GM18502 (cell line): ENCODE data around the gene CAPN8.
A peak's percentile ranks its signal among the peaks of the same experiment; 100 is the strongest.

ENCODE experiments used
- ATAC-seq: cut with Tn5 transposase; IDR thresholded peaks from one replicate; pipeline ENCODE4 v1.9.1; 2021; ENCODE audit warnings: mild to moderate bottlenecking; ENCODE audit not compliant: unreplicated experiment, poor library complexity

Gene CAPN8

DNA sequence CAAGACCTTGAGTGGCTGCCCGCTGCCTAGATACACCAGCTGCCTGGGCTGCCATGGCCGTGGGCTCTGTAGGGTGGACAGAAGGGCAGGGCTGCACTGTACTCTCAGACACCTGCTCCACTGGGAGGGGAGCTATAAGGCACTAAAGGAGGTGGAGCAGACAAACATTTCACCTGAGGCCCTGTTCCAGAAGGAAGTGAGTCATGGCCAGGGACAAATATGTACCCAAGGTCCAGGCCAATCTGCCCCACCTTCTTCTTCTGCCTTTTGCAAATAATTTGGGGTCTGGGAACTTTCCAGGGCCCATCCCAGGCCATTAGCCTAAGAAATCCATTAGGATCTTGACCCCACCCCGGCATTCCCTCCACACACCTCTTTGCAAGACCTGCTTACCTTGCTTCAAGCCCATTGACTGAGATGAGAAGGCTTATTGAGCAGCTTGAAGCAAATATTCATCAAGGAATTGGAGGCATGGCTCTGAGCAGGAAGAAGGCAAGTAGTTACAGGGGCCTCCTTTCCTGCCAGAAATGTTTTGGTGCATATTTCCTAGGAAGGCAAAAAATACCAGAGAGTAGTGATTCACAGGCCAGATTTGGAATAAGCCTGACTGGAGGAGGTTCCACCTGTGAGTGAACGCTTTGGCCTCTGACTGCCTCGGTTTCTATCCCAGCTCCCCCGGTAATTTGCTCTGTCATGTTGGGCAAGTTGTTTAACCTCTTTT is at the start of gene CAPN8:
Gene CAPN8, minus strand, starts transcription at position 110 of the 721 bp plus-strand sequence. Its CDS starts 55 bp downstream, at position 55.
- no peak for ATAC-seq

DNA sequence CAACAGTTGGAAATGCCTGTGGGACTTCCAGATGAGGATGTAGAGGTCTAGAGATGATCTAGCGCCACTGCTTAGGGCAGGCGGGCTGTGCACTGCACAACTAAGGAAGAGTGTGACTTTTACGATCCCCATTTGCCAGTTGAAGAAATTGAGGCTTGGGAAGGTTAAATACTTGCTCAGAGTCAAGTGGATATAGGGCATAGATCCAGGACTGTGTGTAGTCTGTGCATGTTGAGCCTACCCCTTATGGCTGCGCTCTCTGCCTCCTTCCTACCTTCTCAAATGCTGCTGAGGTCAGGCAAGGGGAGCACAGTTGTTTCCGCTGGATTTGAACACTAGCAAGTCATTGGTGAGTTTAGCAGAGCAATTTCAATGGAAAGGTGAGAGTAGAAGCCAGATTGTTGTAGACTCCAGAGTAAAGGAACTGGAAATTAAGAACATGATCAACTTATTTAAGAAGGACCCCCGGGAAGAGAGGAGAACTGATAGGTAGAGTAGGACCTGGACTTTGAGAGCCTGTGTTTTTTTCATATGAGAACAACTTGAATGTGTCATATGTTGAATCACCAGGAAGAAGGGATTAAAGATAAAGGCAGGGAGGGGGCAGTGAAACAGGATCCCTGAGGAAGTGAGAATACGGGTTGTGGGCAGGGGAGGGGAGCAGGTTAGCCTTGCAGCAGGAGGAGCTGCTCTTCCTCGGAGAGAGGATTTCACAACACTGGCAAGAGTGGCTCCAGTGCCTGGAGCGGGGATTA is 49.5 kb upstream of the CAPN8 start:
- ATAC-seq, result no peak

DNA sequence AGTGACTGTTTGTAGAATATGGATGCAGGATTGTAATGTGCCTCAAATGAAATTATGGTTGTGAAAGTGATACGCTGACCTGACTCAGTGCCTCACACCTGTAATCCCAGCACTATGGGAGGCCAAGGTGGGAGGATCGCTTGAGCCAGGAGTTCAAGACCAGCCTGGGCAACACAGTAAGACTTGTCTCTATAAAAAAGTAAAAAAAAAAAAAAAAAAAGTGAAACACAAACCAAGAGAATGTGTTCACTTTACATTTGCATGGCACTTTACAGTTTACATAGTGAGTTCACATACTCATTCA is 48.9 kb upstream of the CAPN8 start:
- no peak for ATAC-seq

DNA sequence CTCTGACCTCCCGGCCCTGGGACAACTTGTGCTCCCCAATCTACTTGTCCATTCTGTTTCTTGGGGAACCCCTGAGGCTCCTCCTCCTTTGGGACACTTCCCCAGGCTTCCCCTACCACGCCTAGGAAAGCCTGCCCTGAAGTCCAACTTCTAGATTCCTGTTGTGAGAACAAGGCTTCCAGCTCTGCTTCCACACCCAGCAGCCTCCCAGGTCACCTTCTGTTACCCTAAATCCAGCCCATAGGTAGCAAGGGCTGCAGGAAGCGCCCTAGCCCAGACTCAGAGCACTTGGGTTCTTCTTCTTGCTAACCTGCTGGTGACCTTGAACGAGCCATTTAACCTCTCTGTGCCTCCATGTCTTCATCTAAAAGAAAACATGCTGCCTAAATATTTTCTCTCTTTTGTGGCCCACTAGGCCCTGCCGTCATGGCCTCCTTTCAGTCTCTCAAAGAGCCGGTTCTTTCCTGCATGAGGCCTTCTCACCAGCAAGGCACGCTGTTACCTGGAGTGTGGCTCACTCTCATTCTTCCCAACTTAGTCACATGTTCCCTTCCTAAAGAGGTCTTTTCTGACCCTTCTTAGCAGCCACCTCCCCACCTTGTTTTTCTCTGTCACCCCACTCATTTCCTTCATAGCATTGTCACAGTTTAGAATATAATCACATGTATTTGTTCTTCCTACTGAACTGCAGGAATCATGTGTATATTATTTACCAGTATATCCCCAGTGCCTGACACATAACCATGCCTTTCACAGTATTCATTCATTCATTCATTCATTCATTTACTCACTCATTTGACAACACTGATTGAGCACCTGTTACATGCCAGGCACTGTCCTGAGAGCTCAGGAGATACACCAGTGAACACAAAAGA is 48.3 kb upstream of the CAPN8 start:
- ATAC-seq, result no peak

DNA sequence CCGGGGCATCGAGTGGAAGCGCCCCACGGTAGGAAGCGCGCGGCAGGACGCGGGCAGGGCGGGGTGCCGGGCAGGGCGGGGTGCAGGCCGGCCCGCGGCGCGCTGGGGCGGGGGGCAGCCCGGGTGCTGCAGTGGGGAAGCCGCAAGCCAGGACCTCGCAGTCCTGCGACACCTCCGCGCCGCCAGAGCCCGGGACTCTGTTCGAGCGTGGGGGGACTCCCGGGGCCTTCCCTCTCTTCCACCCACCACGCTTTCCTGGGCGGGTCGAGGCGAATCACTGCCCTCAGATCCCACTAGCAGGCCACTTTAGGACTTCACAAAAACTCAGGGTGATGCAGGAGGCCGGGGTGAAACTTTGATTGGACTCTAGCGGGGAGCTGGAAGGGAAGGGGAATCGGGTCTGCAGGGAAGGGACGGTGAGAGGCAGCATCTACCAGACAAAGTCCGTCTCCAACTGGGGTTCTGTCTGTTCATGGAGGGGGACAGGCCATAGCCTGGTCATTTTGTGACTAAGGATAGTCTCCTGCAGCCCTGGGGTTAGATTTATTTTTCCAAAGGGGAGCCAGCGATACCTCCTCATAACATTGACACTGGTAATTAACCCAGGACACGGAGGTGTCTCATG is 47.5 kb upstream of the CAPN8 start:
- peak; percentile 39 for ATAC-seq

GRCh38 chr1:223712194-223712849 is 46.8 kb upstream of the CAPN8 start, which contains the start of gene CAPN2:
Gene CAPN2, plus strand, starts transcription at chr1:223712539. Its CDS starts 102 bp downstream, at chr1:223712641.
- ATAC-seq, result peak; percentile 73

- no peak for ATAC-seq
Measured at GRCh38 chr1:223711747-223712193, 46.3 kb upstream of the CAPN8 start.

- ATAC-seq, result no peak
Measured at GRCh38 chr1:223711173-223711572, 45.7 kb upstream of the CAPN8 start.

- no peak for ATAC-seq
Measured at GRCh38 chr1:223710179-223711133, 45.0 kb upstream of the CAPN8 start.

- ATAC-seq, result no peak
Measured at GRCh38 chr1:223709598-223709997, 44.1 kb upstream of the CAPN8 start.

DNA sequence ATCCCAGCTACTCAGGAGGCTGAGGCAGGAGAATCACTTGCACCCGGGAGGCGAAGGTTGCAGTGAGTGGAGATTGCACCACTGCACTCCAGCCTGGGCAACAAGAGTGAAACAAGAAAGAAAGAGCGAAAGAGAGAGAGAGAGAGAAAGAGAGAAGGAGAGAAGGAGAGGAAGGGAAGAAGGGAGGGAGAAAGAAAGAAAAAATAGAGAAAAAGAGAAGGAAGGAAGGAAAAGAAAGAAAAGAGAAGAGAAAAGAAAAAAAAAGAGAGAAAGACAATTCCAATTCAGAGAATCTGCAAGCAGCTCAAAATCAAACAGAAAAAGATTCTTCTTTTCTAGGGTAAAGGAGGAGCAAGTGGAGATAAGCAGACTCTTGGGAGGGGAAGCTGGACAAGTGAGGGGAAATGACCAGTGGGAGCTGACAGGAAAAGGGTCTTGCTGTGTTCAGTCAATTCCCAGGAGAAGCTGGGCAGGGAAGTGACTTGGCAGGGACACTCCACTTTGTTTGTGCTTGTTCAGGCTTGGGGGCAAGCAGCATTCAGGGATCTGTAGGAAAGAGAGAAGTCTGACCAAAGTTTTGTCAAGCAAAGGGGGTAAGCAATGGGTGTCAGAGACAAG is 43.3 kb upstream of the CAPN8 start:
- ATAC-seq, result no peak

DNA sequence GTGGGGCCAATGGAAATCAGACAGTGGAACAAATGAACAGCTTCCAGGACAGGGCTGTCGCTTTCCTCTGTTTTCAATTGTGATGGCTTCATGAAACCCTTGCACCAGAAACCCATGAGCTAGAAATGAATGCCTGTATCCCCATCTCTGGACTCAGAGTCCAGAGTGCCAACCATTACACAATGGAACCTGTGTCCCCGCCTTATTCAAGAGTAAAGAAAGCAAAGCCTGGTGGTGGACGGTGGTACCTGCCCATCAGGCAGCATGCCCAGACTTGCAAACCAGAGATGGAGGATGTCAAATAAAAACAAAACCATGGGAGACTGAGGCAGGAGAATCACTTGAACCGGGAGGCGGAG is 42.5 kb upstream of the CAPN8 start:
- no peak for ATAC-seq

DNA sequence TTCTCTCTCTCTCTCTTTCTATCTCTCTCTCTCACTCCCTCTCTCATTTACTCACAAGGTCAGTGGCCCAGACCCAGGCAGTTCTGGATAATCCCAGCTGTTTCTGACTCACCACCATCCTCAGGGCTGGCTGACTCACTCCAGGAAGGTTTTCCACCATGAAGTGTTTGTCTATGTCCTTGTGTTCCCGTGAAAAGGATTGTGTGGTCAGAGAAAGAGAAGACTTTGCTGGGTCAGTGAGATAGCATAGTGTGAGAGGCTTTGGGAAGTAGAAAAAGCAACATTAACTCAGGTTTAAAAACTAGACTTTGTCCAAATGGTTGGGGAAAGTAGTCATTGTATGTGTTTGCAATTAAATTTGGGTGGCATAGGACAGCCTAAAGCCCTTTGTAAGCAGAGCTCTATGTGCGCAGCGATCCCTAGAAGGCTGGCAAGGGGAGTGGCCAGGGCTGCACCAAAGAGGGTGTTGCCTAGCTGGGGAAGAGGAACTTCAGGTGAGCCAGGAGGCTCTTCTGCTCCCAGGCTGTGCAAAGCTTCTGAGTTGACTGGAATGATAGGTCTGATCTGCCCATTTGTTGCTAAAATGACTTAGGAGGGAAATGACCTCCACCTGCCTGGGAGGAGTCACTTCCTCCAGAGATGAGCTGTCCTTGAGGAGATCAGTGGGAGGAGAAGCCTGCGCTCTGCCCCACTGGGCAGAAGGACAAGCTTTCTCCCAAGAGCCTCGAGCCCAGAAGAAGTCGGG is 41.9 kb upstream of the CAPN8 start:
- no peak for ATAC-seq

GRCh38 chr1:223706077-223706973 is 40.8 kb upstream of the CAPN8 start:
- no peak for ATAC-seq

- ATAC-seq, result no peak
Measured at GRCh38 chr1:223704921-223705878, 39.7 kb upstream of the CAPN8 start.

DNA sequence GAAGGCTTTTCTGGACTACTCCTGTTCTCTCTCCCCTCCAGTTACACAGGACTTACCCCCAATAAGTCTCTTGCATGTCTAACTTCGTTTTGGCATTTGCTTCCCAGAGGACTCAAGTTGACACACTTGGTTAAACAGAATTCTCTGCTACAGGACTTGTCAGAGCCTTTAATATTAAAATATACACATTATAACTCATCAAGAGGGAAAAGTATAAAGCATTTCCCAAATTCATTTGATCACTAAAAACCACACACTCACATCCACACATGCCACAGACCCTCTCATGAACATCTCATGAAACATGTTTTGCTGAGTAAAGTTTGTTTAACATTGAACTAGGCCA is 38.1 kb upstream of the CAPN8 start:
- no peak for ATAC-seq
